Ureter (tissue), 1 donor: ENCODE data around the gene GLTPD2. TPM values are rescaled to one million over a fixed set of nuclear protein-coding genes. Genes with fewer than 3 reads are reported as not detected.
A peak's percentile ranks its signal among the peaks of the same experiment; 100 is the strongest.

Experiments
- DNase-seq: peaks from one replicate; pipeline ENCODE4 v3.0.0-alpha.2; 2020; ENCODE audit warnings: low spot score
- total RNA-seq: library from RNA; stranded (reverse); gene quantifications from one replicate; pipeline ENCODE4 v1.2.4, GENCODE V29; 2023
- donor health status: DM: yes; HTN: yes; CAD: no.

Gene GLTPD2
- total RNA-seq, 1 donor from 2014 or later, result not detected

DNA sequence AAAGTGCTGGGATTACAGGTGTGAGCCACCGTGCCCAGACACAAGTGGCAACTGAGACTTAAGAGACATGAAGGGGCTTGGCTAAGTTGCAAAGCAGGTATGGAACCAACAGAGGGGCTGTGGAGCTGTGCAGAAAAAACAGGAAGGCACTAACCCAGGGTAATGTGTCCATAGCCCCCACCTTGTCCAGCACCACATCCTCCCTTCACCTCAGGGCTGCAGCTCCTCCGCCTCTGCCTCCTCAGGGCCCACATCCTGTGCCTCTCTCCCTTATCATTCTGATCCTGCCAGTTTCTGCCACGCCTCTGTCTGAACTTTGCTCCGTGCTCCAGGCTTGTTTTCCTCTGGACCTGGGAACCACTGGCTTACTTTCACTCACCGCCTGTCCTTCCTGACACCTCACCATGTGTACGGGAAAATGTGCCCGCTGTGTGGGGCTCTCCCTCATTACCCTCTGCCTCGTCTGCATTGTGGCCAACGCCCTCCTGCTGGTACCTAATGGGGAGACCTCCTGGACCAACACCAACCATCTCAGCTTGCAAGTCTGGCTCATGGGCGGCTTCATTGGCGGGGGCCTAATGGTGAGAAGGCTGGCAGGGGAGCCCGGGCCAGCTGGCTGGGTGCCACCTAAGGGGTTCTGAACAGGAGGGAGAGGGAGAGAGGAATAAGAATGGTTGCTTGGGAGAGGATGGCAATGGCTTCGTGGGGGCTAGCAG lies 17.1 kb upstream of the GLTPD2 start, which contains the start of gene TM4SF5:
Gene TM4SF5 (plus strand): TSS at position 368 of the 716 bp plus-strand sequence. CDS start 37 bp downstream, at position 405.
- no peak for DNase-seq

DNA sequence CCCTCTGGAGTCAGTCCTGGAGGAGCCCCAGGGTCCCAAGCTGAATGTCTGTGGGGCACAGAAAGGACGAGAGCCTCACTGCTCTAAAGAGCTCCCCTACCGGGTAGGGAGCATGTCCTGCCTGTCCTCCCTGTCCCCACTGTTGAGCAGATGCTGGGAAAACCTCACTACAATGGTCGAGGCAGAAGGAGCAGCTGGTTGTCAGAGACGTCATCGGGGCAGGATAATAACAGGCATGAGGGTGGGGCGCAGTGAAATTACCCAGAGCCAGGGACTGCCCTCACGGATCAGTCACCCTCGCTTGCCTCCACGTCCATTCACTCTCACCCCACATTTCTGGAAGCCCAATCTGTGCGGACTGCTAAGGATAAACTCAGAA lies 16.5 kb upstream of the GLTPD2 start:
- DNase-seq, result no peak

DNA sequence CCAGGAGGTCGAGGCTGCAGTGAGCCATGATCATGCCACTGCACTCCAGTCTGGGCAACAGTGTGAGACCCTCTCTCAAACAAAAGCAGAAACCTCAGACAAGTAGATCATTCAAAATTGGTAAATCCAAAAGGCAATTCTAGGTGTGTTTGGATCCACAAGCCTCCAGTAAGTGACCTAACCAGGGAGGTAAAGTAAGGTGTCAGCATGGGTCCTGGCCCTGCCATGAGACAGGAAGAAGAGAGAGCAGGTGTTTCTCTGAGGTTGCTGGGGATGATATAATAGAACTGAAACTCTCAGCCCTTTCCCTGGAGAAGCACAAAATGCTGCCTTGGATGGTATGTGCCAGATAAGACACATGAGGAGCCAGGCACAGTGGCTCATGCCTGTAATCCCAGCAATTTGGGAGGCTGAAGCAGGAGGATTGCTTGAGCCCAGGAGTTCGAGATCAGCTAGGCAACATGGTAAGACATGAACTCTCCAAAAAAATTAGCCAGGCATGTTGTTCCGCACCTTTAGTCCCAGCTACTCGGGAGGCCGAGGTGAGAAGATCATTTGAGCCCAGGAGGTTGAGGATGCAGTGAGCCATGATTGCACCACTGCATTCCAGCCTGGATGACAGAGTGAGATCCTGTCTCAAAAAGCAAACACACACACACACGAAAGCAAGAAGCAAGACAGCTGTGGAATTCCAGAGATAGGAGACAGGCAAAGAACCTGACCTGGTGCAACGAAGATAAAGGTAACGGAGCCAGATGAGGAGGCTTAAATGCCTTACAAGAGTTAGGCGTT lies 10.6 kb upstream of the GLTPD2 start:
- DNase-seq, result no peak

DNA sequence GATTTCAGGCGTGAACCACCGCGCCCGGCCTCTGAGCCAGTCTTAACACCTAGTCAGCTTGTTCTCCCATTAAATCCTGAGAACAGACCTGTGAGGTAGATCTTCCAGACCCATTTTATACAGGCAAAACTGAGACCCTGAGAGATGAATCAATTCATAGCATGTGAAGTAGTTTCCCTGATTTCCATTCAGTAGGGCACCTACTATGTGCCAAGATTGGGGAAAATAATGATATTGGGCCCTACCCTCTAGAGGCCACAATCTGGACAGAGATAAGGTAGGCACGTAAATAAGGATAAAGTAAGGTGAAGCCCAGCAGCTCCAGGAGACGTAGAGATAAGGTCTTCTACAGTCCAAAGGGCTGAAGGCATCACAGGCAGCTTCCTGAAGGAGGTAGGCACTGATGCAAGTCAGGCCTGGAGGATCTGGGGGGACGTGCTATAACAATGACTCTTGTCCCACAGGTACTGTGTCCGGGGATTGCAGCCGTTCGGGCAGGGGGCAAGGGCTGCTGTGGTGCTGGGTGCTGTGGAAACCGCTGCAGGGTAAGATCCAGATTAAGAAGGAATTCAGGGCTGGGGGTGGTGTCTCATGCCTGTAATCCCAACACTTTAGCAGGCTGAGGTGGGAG lies 8.3 kb upstream of the GLTPD2 start:
- DNase-seq, result no peak

DNA sequence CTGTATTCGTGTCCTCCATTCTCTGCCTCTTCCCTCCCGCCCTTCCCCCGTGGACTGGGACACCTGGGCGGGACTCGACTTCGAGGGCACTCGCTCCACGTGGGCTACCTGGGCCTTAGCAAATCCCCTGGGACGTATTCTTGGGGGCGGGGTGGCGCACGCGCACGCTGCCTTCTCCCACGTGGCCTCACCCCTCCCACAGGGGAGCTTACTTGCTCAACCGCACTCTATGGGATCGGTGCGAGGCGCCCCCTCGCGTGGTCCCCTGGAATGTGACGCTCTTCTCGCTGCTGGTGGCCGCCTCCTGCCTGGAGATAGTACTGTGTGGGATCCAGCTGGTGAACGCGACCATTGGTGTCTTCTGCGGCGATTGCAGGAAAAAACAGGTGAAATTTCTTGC lies 6.1 kb upstream of the GLTPD2 start:
- no peak for DNase-seq

DNA sequence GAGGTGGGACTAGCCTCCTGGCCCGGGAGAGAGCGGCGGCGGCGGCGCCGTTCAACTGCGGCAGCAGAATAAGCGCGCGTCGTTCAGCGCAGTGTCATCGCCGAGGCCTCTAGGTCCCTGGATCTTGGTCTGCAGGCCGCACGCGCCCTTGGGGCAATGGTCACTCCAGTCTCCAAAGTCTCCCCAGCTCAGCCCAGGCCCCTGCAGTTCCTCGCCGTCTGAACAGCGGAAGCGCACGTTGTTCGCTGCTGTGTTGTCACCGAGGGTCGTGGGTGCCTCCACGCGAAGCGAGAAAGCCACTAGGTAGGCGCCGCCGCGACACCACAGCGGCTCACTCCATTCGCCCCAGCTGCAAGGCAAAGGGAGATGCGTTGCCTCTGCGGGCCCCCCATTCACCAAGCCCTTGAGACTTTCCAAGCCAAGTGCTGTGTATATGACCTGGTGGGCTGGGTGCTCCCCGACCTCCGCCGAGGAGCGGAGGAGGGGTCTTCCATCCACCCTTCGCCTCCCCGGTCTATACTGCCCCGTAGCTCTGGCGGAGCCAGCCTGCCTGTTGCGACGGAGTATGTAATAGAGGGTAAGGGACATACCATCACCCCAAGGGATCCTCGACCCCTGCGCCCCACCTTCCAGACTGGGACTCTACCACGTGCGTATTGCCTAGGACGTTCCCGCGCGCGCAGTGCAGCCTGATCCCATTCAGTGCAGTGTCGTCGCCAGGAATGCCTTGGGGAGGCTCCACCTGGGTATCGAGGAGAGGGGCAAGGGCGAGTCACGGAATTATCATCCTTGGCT lies 3.3 kb upstream of the GLTPD2 start:
- DNase-seq, result no peak

DNA sequence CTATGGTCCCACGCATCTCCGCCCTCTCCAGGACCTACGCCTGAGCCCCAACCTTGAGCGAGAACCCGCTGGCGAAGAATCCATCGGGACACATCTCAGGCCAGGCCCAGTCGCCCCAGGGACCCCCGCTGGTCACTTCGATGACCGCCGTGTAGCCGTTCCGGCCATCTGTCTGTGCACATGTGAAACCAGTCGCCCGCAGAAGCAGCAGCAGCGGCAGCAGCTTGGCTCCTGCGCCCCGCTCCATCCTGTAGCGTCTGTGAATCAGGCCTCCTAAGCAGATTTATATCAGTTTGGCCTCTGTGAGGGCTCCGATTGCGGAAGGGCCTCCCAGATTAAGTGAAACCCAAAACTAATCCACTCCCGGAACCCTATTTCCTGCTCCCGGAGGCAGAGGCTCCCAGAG lies 2.7 kb upstream of the GLTPD2 start, which contains the start of gene VMO1:
Gene VMO1 (minus strand): TSS at position 259 of the 406 bp plus-strand sequence. CDS start 12 bp downstream, at position 247.
- no peak for DNase-seq

DNA sequence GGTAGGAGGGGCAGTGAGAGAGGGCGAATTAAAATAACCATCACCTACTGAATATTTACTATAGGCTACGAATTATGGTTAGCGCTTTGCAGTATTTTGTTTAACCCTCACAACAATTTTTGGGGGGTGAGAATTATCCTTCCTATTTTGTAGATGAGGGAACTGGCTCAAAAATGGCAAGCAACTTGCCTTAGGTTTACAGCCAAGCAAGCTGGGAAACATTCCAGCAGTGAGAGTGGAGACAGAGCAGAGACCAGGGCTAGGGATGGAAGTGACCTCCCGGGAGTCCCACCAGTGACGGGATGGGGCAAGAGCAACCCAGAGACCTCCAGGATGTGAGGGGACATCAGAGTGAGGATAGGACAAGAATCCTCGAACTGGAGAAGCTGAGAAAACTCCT lies 2.2 kb upstream of the GLTPD2 start:
- DNase-seq, result no peak

DNA sequence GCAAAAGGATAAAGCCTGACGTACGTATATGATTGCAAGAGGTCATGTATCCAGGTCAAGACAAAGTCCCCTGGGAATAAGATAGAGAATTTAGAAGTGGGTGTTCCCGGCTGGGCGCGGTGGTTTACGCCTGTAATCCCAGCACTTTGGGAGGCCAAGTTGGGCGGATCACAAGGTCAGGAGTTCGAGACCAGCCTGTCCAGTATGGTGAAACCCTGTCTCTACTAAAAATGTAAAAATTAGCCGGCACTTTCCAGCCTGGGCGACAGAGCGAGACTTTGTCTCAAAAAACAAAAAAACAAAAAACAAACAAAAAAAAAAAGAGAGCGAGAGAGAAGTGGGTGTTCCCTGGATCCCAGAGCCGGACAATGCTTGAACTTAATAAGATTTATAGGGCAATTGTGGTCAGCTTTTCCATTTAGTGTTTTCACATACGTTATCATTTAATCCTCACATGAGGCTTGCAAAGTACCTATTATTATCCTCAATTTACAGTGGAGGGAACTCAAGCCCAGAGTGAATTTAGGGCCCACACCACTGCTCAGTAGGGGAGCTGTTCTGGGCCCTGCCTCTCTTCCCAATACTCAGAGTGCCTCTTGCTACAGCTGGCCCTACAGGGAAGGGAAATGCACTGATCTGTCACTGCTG lies 481 bp upstream of the GLTPD2 start:
- DNase-seq, result no peak

DNA sequence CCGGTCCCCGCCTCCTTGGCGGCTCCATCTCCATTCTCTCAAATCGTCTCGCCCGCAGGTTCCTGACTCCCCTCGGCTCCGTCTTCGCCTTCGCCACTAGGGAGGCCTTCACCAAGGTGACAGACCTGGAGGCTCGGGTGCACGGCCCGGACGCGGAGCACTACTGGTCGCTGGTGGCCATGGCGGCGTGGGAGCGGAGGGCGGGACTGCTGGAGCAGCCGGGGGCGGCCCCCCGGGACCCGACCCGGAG lies 862 bp downstream of the GLTPD2 start:
- no peak for DNase-seq

DNA sequence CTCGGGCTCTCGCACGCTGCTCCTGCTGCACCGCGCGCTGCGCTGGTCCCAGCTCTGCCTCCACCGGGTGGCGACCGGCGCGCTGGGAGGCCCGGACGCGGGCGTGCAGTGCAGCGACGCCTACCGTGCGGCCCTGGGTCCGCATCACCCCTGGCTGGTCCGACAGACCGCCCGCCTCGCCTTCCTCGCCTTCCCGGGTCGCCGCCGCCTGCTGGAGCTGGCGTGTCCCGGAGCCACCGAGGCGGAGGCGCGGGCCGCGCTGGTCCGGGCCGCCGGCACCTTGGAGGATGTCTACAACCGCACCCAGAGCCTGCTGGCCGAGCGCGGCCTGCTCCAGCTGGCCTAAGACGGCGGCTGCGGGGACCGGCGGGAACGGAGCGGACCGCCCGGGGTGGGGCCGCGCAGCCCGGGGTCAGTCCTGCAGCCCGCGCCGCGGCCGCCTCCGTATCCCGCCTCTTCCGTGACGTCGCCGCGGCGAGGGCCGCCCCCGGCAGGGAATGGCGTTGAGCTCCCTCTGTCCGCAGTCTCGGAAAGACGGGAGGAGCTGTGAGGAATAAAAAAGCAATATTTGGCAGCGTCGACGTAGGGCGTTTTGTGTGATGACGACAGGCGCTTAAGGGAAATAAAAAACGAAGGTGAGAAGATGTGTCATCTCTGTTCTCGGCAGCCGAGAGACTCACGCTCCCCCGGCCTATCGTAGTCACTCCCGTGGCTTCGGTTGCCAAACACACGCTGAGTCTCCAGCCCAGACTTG lies 1.4 kb downstream of the GLTPD2 start:
- peak; percentile 86 for DNase-seq

DNA sequence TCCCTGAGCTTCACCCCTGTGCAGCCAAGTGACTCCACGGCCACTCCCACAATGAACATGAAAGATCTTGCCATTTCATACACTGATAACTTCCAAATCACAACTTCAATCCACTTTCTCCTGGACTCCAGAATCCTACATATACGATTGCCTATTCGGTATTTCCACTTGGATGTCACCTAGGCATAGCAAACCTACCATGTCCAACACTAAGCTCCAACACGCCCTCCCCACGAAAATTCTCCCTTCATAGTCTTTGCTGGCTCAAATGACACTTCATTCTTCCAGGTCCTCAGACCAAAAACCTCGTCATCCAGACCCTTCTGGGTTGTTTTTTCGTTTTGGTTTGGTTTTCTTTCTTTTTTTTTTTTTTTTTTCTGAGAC lies 1.9 kb downstream of the GLTPD2 start:
- no peak for DNase-seq

DNA sequence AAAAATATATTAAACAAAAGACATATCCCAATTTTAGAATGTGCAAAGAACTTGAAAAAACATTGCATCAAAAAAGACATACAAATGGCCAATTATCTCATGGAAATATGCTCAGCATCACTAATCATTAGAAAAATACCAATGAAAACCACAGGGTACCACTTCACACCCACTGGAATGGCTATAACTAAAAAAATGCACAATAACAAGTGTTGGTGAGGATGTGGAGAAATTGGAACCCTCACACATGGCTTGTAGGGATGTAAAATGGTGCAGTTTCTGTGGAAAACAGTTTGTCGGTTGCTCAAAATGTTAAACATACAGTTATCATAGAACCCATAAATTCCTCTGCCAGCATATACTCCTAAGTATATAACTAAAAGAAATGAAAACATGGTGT lies 6.4 kb downstream of the GLTPD2 start:
- DNase-seq, result no peak

DNA sequence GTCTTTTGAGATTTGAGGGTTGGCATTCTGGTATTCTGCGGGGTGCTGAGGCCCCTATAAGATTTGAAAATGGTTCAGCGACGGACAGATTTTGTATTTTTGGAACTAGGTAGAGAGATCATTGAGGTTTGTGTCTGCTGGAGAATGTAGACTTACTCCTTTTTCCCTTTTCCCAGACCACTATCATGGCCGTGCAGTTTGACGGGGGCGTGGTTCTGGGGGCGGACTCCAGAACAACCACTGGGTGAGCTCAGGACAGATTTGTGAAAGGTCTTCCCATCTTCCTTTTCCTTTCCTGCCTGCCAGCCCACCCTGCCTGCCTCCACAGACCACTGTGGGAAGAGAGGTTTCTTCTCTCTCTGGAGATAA lies 7.8 kb downstream of the GLTPD2 start:
- DNase-seq, result no peak

DNA sequence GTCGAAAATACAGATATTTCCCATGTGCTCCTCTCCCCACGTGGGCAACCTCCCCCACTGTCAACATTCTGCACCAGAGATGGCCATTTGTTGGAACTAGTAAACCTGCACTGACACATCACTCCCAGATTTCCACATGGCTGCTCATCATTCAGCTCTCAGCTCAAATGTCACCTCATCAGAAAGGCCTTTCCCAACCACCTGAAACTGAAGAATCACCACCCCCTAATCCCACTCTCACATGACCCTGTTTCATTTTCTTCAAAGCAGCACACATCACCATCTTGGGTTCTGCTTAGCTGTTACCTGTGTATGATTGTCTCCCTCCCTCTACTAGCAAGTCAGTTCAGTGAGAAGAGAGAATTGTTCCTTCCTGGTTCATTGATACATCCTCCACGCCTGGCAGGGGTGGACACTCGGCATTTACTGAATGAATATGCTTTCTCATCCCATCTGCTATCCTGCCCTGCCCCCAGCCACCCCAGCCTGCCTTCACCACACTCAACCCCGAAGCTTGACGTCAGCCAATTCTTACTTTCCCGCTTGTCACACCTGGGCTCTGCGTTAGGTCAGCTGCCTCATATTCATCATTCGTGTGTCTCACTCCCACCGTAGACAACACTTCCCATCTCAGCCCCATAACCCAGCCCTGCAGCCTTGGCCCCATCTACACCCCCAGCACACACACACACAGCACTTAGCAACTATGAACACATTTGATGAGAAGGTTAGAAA lies 11.9 kb downstream of the GLTPD2 start:
- DNase-seq, result no peak

DNA sequence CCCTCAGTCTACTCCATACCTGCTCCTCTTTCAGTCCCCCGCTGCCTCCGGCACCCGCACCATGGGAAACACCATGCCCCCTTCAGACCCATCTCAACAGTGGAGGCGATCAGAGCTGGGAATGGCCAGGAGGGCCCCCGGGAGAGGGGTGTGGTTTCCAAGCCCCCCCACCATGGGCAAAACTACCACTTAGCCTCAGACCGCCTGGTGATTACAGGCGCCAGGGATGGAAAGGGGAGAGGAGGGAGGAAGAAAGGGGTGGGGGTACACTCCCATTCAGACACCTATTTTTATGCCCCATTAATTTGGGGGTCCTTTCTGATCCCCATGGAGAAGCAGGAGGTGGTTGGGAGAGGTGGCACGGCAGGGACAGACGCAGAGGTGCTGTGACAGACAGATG lies 13.5 kb downstream of the GLTPD2 start, which contains the start of gene C17orf114:
Gene C17orf114 (minus strand): TSS at position 101 of the 400 bp plus-strand sequence.
- DNase-seq, result no peak

DNA sequence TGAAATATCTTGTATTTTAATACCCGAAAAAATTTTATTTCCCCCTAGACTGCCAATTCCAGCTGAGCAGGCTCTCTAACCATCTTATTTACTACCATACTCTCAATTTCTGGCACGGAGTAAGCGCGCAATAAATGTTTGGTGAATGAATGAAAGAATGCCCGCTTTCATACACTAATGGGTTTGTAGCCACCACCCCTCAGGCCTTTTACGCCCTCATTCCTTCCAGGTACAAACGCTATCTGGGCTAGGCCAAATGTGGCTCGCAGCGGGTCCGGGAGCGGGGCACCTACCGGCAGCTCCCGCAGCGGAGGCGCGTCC lies 17.7 kb downstream of the GLTPD2 start:
- DNase-seq, result no peak

DNA sequence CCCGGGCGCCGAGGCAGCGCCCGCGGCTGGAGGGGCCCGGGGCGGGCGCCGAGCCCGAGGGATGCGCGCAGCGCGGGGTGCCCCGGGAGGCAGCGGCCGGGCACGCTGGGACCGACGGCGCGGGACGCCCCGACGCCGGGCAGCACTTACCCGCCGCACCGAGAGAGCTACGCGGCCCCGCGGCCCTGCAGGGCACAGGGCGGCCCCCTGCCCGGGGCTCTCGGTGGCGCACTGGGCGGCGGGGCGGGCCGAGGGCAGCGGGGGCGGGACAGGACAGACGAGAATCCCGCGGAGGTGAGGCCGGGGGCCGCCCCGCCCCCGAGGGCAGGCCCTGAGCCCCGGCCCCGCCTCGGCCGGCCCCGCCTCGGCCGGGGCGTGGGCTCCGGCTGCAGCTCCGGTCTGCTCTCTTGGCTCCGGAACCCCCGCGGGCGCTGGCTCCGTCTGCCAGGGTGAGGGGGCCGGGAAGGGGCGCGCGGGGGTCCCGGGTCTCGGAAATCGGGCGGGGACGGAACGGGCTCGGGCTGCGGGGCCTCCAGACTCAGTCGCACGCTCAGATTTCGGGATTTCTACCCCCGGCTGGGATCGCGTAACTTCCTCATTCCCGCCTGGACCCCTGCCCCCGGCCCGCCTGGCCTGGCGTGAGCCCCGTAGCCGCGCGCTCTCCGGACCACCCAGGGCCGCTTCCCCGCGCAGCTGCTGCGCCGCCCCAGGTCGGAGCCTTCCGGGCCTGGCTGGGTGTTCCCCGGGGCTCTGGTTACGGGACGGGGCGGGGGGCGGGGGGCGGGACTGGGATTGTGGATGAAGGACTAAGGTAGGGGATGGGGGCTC lies 18.2 kb downstream of the GLTPD2 start, which contains the start of gene PLD2:
Gene PLD2 (plus strand): TSS at position 376 of the 828 bp plus-strand sequence. CDS start 621 bp downstream, outside the sequence.
- DNase-seq, result peak; percentile 84
